Common myeloid progenitor, CD34-positive (primary cell): ENCODE measurements around the gene ZDHHC7.

Source experiments
- CTCF ChIA-PET: fragments of 350-600 bp; sonication (Branson Sonifier 250); formaldehyde crosslinking; loops from one replicate; lab custom pipeline; 2021; ENCODE audit warnings: antibody characterized with exemption; lab: Charles Lee
- POLR2A ChIA-PET: fragments of 350-600 bp; sonication (Branson Sonifier 250); formaldehyde crosslinking; loops from one replicate; lab custom pipeline; 2021; ENCODE audit warnings: antibody characterized with exemption; lab: Charles Lee
- DNase-seq, 3 donors: peaks; one replicate each; pipeline versions ENCODE4 v3.0.0 to v3.0.0-alpha.2; 2013
- H3K27ac ChIP-seq, 2 experiments: 1 replicate in 1 of 2; 2 replicates in 1 of 2; pipeline ENCODE4 v1.7.0; 2013; ENCODE audit warnings: inconsistent platforms in 2 of 2, low read length in 2 of 2, mild to moderate bottlenecking in 2 of 2, low read depth in 1 of 2, moderate library complexity in 1 of 2; ENCODE audit not compliant: severe bottlenecking in 2 of 2, insufficient read depth in 1 of 2, poor library complexity in 1 of 2
- H3K27me3 ChIP-seq, 5 experiments: replicated peaks in 2 of 5; 1 replicate in 3 of 5; 2 replicates in 2 of 5; pipeline versions ENCODE4 v1.6.1 to v1.7.0; 2013; ENCODE audit warnings: low read length in 4 of 5, mild to moderate bottlenecking in 2 of 5, moderate library complexity in 2 of 5, inconsistent platforms in 1 of 5; ENCODE audit not compliant: insufficient read depth in 5 of 5, control insufficient read depth in 4 of 5
- H3K36me3 ChIP-seq, 4 experiments: 1 replicate in 2 of 4; 2 replicates in 2 of 4; pipeline versions ENCODE4 v1.6.1 to v1.7.0; 2013; ENCODE audit warnings: low read length in 3 of 4, control low read depth in 1 of 4, mild to moderate bottlenecking in 1 of 4; ENCODE audit not compliant: control insufficient read depth in 4 of 4, insufficient read depth in 4 of 4
- H3K4me1 ChIP-seq, 4 experiments: 1 replicate in 3 of 4; 2 replicates in 1 of 4; pipeline versions ENCODE4 v1.6.1 to v1.7.1; 2013; ENCODE audit warnings: low read length in 3 of 4, mild to moderate bottlenecking in 3 of 4, control low read depth in 1 of 4, inconsistent platforms in 1 of 4, moderate library complexity in 1 of 4; ENCODE audit not compliant: control insufficient read depth in 4 of 4, insufficient read depth in 4 of 4; ENCODE audit errors: control extremely low read depth in 1 of 4
- H3K4me3 ChIP-seq, 7 experiments: 1 replicate in 4 of 7; 2 replicates in 3 of 7; pipeline versions ENCODE4 v1.5.1 to v1.7.0; 2013; ENCODE audit warnings: mild to moderate bottlenecking in 7 of 7, low read length in 6 of 7, moderate library complexity in 6 of 7, inconsistent platforms in 2 of 7, low read depth in 2 of 7, control low read depth in 1 of 7; ENCODE audit not compliant: insufficient read depth in 4 of 7, control insufficient read depth in 1 of 7; ENCODE audit errors: extremely low read depth in 1 of 7
- H3K9me3 ChIP-seq, 5 experiments: 1 replicate in 4 of 5; 2 replicates in 1 of 5; pipeline versions ENCODE4 v1.6.1 to v1.7.1; 2013; ENCODE audit warnings: low read length in 4 of 5, mild to moderate bottlenecking in 2 of 5, inconsistent platforms in 1 of 5, low read depth in 1 of 5, moderate library complexity in 1 of 5; ENCODE audit not compliant: control insufficient read depth in 4 of 5, insufficient read depth in 2 of 5; ENCODE audit errors: control extremely low read depth in 1 of 5
- WGBS: methylation state at CpG from one replicate; pipeline ENCODE4 v1.1.5; 2013; ENCODE audit not compliant: insufficient coverage; 5-methylcytosine and 5-hydroxymethylcytosine counted together

ZDHHC7 gene

GRCh38 chr16:84929421-84930297 is 81.7 kb downstream of the ZDHHC7 start:
- no peaks in the 10 kb centered on the region for H3K4me1 ChIP-seq
- no peak overlapping the region for H3K27ac ChIP-seq
- peaks cover 0 to 23% (median 0%) of the 10 kb centered on the region in 5 experiments for H3K27me3 ChIP-seq
- no peaks in the 10 kb centered on the region for H3K36me3 ChIP-seq
- H3K4me3 ChIP-seq, result no peak overlapping the region
- 91% methylated on average over 27 of the region's 36 CpGs for WGBS
- CTCF ChIA-PET, result interaction anchor here (1.2 to 12.7 kb wide), 3 partner anchors 23 to 175 kb away, joined by 5 to 207 read pairs (median 121); no protein-coding TSS in a partner anchor
- H3K9me3 ChIP-seq, result no peaks in the 10 kb centered on the region
- POLR2A ChIA-PET, result interaction anchor here (0.5 kb wide), 1 partner anchor 175 kb away, joined by 3 read pairs; no protein-coding TSS in a partner anchor
- DNase-seq, result no peak

- WGBS, result 86% methylated on average over 10 of the region's 16 CpGs
- Histone ChIP-seq H3K9me3 (no peaks in the 10 kb centered on the region), H3K36me3 (no peaks in the 10 kb centered on the region), H3K4me3 (no peak overlapping the region), H3K27ac (no peak overlapping the region), H3K27me3 (peaks cover 0 to 22% (median 0%) of the 10 kb centered on the region in 5 experiments), H3K4me1 (no peaks in the 10 kb centered on the region)
- ChIA-PET CTCF (interaction anchor here (1.0 to 12.7 kb wide), 5 partner anchors 18 to 174 kb away, joined by 3 to 207 read pairs (median 17); no protein-coding TSS in a partner anchor), POLR2A (interaction anchor here (0.5 kb wide), 1 partner anchor 174 kb away, joined by 3 read pairs; no protein-coding TSS in a partner anchor)
- DNase-seq, result no peak
Measured at GRCh38 chr16:84928679-84929420, 82.5 kb downstream of the ZDHHC7 start.

DNA sequence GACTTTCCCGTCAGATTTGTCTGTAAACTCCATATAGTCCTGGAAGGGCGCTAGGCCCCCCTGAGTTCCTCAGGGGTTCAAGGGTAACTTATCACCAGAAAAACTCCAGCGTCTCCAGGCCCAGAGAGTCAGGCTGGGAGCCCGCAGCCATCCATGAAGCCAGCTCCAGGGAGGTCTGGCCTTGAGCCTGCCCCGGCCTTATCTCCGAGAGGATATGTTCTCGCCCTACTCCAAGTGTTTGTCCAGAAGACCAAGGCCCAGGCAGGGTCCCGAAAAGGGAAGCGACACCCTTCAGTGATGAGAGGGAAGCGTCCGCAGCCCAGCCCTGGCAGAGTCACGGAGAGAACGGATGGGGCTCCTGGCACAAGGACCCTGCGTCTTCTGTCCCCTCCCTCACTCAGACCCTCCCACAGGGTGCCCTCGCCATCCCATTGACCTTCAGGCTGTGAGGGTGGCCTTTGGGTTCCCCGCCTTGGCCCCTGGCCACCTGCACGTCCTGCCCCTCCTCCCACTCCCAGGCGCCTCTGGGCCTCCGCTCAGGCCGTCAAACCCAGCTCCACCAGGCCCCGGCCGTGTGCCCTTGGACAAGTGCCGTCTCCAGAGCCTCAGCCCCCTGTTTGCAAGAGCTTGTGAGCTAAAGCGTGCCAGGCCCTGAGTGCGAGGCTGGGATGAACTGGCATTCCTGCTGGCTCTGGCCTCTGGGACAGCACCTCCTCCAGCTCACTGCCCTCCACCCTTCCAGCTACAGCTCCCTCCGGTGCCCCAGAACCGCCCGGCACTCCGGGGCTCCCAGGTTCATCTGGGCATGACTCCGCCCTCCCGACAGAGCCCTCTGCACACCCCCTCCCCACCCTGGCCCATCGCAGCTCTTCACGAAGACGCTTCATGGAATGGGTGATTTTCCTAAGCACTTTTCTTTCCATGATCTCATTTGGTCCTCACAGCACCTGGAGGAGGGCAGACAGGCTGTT is 83.4 kb downstream of the ZDHHC7 start:
- H3K4me1 ChIP-seq, result no peaks in the 10 kb centered on the region
- peaks cover 0 to 18% (median 0%) of the 10 kb centered on the region in 5 experiments for H3K27me3 ChIP-seq
- H3K27ac ChIP-seq, result no peak overlapping the region
- POLR2A ChIA-PET, result no interaction called here
- H3K9me3 ChIP-seq, result no peaks in the 10 kb centered on the region
- H3K4me3 ChIP-seq, result no peak overlapping the region
- H3K36me3 ChIP-seq, result no peaks in the 10 kb centered on the region
- CTCF ChIA-PET, result interaction anchor here (1.0 to 12.7 kb wide), 6 partner anchors 13 to 42 kb away, joined by 3 to 207 read pairs (median 20); no protein-coding TSS in a partner anchor
- DNase-seq, result no peak
- 89% methylated on average over 31 of the region's 34 CpGs for WGBS

- WGBS, result 55% methylated on average over 7 of the region's 7 CpGs
- CTCF ChIA-PET, result interaction anchor here (1.0 to 12.7 kb wide), 16 partner anchors 7 to 175 kb away, joined by 3 to 207 read pairs (median 14); no protein-coding TSS in a partner anchor
Measured at GRCh38 chr16:84926462-84926861, 84.9 kb downstream of the ZDHHC7 start.

GRCh38 chr16:84925773-84926372 is 85.5 kb downstream of the ZDHHC7 start:
- Histone ChIP-seq H3K27ac (no peak overlapping the region), H3K27me3 (peaks cover 0 to 13% (median 0%) of the 10 kb centered on the region in 5 experiments), H3K9me3 (no peaks in the 10 kb centered on the region), H3K36me3 (no peaks in the 10 kb centered on the region), H3K4me1 (no peaks in the 10 kb centered on the region), H3K4me3 (no peak overlapping the region)
- DNase-seq, result no peak
- 96% methylated on average over 17 of the region's 19 CpGs for WGBS
- ChIA-PET POLR2A (interaction anchor here (1.0 kb wide), 1 partner anchor 28 kb away, joined by 4 read pairs; no protein-coding TSS in a partner anchor), CTCF (interaction anchor here (0.6 to 12.7 kb wide), 21 partner anchors 8 to 191 kb away, joined by 3 to 207 read pairs (median 7); no protein-coding TSS in a partner anchor)

More at GRCh38 chr16:84926462-84926861, 84.9 kb downstream of the ZDHHC7 start:
- Histone ChIP-seq H3K9me3 (no peaks in the 10 kb centered on the region), H3K27ac (no peak overlapping the region), H3K4me1 (no peaks in the 10 kb centered on the region), H3K4me3 (no peak overlapping the region), H3K27me3 (peaks cover 0 to 13% (median 0%) of the 10 kb centered on the region in 5 experiments), H3K36me3 (no peaks in the 10 kb centered on the region)
- no peak for DNase-seq
- POLR2A ChIA-PET, result interaction anchor here (1.0 kb wide), 1 partner anchor 28 kb away, joined by 4 read pairs; no protein-coding TSS in a partner anchor
